Body of pancreas (tissue), 4 donors: ENCODE results near the gene C15orf61. TPM values are rescaled to one million over a fixed set of nuclear protein-coding genes. Genes with fewer than 3 reads are reported as not detected.
A peak's percentile ranks its signal among the peaks of the same experiment; 100 is the strongest.

Source experiments
- ATAC-seq: fragments of 150-250 bp; one replicate; pipeline ENCODE4 v1.9.1; 2016
- DNase-seq, 4 donors: peaks; one replicate each; pipeline ENCODE4 v3.0.0-alpha.2; 2019
- H3K27ac ChIP-seq, 4 donors: fragments of 200-600 bp; sonication (generic); 1 replicate in 3 of 4; 2 replicates in 1 of 4; pipeline versions ENCODE4 v1.5.1 to v1.6.1; 2016 to 2019; ENCODE audit warnings: mild to moderate bottlenecking in 1 of 4, mixed read lengths in 1 of 4, moderate library complexity in 1 of 4
- H3K27me3 ChIP-seq, 2 donors: fragments of 200-600 bp; sonication (generic); one replicate each; pipeline ENCODE4 v1.6.0; 2016; ENCODE audit warnings: mild to moderate bottlenecking in 1 of 2
- H3K36me3 ChIP-seq, 2 donors: fragments of 200-600 bp; sonication (generic); replicated peaks in 1 of 2; 2 replicates each; pipeline ENCODE4 v1.5.1; 2016; ENCODE audit warnings: low read depth in 2 of 2; ENCODE audit not compliant: insufficient read depth in 1 of 2
- H3K4me1 ChIP-seq: fragments of 200-600 bp; sonication (generic); one replicate; pipeline ENCODE4 v1.6.0; 2016
- H3K4me3 ChIP-seq, 2 donors: fragments of 200-600 bp; sonication (generic); 1 replicate in 1 of 2; 2 replicates in 1 of 2; pipeline ENCODE4 v1.5.1; 2016 to 2019
- H3K9me3 ChIP-seq, 3 donors: fragments of 200-600 bp; sonication (generic); 1 replicate in 2 of 3; 2 replicates in 1 of 3; pipeline ENCODE4 v1.5.1; 2016
- CTCF ChIP-seq, 7 experiments: fragments of 450-650 bp in 4 of 7; fragments of 200-600 bp in 3 of 7; sonication (generic) in 3 of 7; IDR thresholded peaks; one replicate each; pipeline ENCODE4 v1.5.1; 2016 to 2019; ENCODE audit warnings: antibody characterized with exemption in 7 of 7
- POLR2A ChIP-seq, 3 donors: fragments of 450-650 bp; IDR thresholded peaks; one replicate each; pipeline ENCODE4 v1.6.1; 2016; ENCODE audit warnings: antibody characterized with exemption in 3 of 3, mild to moderate bottlenecking in 2 of 3
- WGBS, 2 donors: methylation state at CpG; one replicate each; pipeline ENCODE4 v1.1.5; 2017; 5-methylcytosine and 5-hydroxymethylcytosine counted together
- intact Hi-C: fragments of 100-400 bp; cut with DNase I; formaldehyde crosslinking; loops from one replicate; pipeline ENCODE4 v1.15.1; 2023
- total RNA-seq, 2 donors: library from RNA; depleted of rRNA; stranded (reverse); fragments of >200 nt; gene quantifications; one replicate each; pipeline ENCODE4 v1.1.0, GENCODE V29; 2016

Gene C15orf61
- 1 to 10 TPM in 1 of 2 donors, under 1 TPM in 1; 0.78 to 5.6 TPM for total RNA-seq

DNA sequence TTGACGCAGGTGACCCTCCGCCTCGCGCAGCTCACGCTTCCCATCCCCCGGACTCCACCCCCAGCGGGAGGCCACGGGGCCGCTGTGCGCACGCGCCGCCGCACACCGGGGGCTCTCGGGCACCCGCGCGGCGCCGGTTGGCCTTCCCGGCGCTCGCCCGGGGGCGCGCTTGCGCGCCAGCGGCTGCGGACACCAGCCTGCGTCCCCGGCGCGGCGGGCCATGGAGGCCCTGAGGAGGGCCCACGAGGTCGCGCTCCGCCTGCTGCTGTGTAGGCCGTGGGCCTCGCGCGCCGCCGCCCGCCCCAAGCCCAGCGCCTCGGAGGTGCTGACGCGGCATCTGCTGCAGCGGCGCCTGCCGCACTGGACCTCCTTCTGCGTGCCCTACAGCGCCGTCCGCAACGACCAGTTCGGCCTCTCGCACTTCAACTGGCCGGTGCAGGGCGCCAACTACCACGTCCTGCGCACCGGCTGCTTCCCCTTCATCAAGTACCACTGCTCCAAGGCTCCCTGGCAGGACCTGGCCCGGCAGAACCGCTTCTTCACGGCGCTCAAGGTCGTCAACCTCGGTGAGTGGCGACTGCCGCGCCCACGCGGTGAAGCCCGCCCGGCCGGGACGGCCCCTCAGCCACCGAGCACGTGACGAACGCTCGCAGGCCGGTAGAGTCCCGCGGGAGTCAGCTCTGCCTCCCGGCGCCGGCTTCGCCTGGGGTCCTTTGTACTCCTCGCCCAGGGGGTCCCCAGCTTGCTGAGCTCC is at the start of gene C15orf61:
Gene C15orf61, plus strand, starts transcription at position 103 of the 754 bp plus-strand sequence. Its CDS starts 118 bp downstream, at position 221.
- Histone ChIP-seq H3K4me1 (peaks cover 29% of the 10 kb centered on the region), H3K27ac (peak within 1 kb of the TSS; percentile 96 to 99 (median 96)), H3K4me3 (peak within 1 kb of the TSS; percentile 36 to 72), H3K9me3 (no peaks in the 10 kb centered on the region), H3K36me3 (no peaks in the 10 kb centered on the region), H3K27me3 (no peaks in the 10 kb centered on the region)
- intact Hi-C loops, result no loop called here
- DNase-seq, result peak; percentile 94 to 96 (median 96)
- WGBS, 2 donors, result 0 to 1% methylated on average over 30 to 91 of the region's 94 CpGs
- peak in 3 of 7 experiments; percentile 18 to 27 (median 27) for TF ChIP-seq CTCF (IDR thresholded peaks at IDR 0.05)
- peak; percentile 79 to 87 (median 81) for TF ChIP-seq POLR2A (IDR thresholded peaks at IDR 0.05)
- peak; percentile 96 for ATAC-seq

DNA sequence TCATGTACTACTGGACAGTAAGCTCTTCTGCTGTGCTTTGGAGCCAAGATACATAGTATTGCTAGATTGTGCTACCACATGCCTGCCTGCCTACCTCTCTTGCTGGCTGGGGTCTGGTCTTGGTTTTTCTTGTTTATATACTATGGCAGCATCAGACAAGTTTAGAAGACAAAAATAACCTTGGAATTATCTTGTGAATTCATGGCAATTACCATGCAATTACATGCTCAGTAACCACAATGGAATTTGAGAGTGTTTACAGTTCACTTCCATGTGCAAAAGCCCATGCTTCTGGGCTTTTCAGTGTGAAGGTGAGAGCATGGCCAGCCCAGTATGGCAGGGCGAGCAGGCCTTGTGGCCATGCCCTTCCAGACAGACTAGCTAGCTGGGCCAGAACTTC is 48.0 kb upstream of the C15orf61 start:
- no peak for TF ChIP-seq CTCF (IDR thresholded peaks at IDR 0.05)
- no peak for TF ChIP-seq POLR2A (IDR thresholded peaks at IDR 0.05)
- no peak for ATAC-seq
- Histone ChIP-seq H3K27me3 (no peaks in the 10 kb centered on the region), H3K36me3 (no peaks in the 10 kb centered on the region), H3K4me1 (peaks cover 2% of the 10 kb centered on the region), H3K4me3 (no peak overlapping the region), H3K9me3 (no peaks in the 10 kb centered on the region), H3K27ac (no peak overlapping the region)
- 93% methylated on average over 1 of the region's 1 CpG; no CpG with 5 or more reads in 1 of the 2 donors for WGBS, 2 donors
- intact Hi-C loops, result no loop called here
- DNase-seq, result no peak

DNA sequence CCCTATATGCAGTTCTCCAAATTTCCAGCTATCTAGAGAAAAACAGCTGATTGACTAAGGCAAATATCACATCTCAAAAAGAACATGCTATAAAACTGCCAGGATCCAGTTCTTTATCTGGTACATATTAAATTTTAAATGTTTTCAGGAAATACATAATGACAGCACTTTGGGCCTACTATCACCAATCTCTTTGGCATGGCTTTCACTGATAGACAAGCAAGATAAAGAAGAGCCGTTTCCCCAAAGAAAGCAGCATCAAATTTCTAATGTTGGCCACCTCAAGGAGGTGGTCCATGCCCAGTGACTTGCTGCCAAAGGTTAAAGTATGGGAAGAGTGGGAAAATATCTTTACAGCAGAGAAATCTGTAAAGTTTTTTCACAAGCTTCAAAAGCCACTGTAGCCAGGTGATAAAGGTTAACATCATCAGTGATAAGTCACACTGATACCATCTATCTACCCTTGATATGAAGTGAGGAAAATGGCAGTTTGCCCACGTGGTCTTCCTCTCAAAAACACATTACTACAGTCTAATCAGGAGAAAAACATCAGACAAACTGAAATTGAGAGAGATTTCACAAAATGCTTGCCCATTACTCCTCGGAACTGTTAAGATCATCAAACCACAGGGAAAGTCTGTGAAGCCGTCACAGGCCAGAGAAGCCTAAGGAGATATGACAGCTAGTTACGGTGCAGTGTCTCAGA is 46.4 kb upstream of the C15orf61 start:
- Histone ChIP-seq H3K27me3 (no peaks in the 10 kb centered on the region), H3K4me1 (no peaks in the 10 kb centered on the region), H3K36me3 (no peaks in the 10 kb centered on the region), H3K9me3 (no peaks in the 10 kb centered on the region), H3K4me3 (no peak overlapping the region), H3K27ac (no peak overlapping the region)
- intact Hi-C loops, result no loop called here
- 82 to 85% methylated on average over 5 of the region's 5 CpGs for WGBS, 2 donors
- DNase-seq (no peak), ATAC-seq (no peak)
- no peak for TF ChIP-seq CTCF (IDR thresholded peaks at IDR 0.05)

DNA sequence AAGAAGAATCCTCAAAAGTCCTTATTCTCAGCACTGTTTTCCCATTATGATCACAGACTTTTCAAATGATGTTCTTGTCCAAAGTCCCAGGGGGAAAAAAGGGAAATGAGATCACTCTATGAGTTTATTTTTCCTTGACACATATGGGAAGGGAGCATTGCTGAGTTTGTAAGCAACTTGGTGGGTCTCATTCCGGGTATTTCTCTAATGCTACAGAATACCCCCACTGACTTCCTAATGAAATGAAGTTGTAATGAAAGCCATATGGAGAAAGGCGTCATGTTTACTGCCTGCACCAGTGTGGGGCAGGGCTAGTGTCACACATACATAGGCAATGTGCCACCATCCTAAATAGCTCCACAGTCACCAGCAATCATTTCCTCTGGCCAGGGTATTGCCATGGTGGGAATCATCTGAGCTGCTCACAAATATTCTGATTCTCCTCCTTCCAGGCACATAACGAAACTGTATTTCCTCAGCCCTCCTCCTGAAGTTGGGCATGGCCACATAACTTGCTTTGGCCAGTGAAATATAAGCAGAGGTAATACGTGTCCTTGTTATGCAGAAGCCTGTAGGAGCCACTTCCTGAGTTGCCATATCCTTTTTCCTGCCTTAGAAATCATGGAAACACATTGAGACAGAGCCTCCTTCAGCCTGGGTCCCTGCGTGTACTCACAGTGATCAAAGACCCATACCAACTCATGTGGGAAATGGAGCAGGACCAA is 41.0 kb upstream of the C15orf61 start:
- H3K4me1 ChIP-seq, result no peaks in the 10 kb centered on the region
- intact Hi-C loops, result no loop called here
- no peak overlapping the region for H3K27ac ChIP-seq
- no peaks in the 10 kb centered on the region for H3K9me3 ChIP-seq
- no peaks in the 10 kb centered on the region for H3K27me3 ChIP-seq
- ATAC-seq (no peak), DNase-seq (no peak)
- no peaks in the 10 kb centered on the region for H3K36me3 ChIP-seq
- TF ChIP-seq CTCF (IDR thresholded peaks at IDR 0.05) (no peak), POLR2A (IDR thresholded peaks at IDR 0.05) (no peak)
- 81 to 86% methylated on average over 5 of the region's 5 CpGs for WGBS, 2 donors
- no peak overlapping the region for H3K4me3 ChIP-seq
